Common myeloid progenitor, CD34-positive (primary cell): ENCODE measurements around the gene FADS6.

Experiments
- CTCF ChIA-PET: fragments of 350-600 bp; sonication (Branson Sonifier 250); formaldehyde crosslinking; loops from one replicate; lab custom pipeline; 2021; ENCODE audit warnings: antibody characterized with exemption; lab: Charles Lee
- POLR2A ChIA-PET: fragments of 350-600 bp; sonication (Branson Sonifier 250); formaldehyde crosslinking; loops from one replicate; lab custom pipeline; 2021; ENCODE audit warnings: antibody characterized with exemption; lab: Charles Lee
- DNase-seq, 3 donors: peaks; one replicate each; pipeline versions ENCODE4 v3.0.0 to v3.0.0-alpha.2; 2013
- H3K27ac ChIP-seq, 2 experiments: 1 replicate in 1 of 2; 2 replicates in 1 of 2; pipeline ENCODE4 v1.7.0; 2013; ENCODE audit warnings: inconsistent platforms in 2 of 2, low read length in 2 of 2, mild to moderate bottlenecking in 2 of 2, low read depth in 1 of 2, moderate library complexity in 1 of 2; ENCODE audit not compliant: severe bottlenecking in 2 of 2, insufficient read depth in 1 of 2, poor library complexity in 1 of 2
- H3K27me3 ChIP-seq, 5 experiments: replicated peaks in 2 of 5; 1 replicate in 3 of 5; 2 replicates in 2 of 5; pipeline versions ENCODE4 v1.6.1 to v1.7.0; 2013; ENCODE audit warnings: low read length in 4 of 5, mild to moderate bottlenecking in 2 of 5, moderate library complexity in 2 of 5, inconsistent platforms in 1 of 5; ENCODE audit not compliant: insufficient read depth in 5 of 5, control insufficient read depth in 4 of 5
- H3K36me3 ChIP-seq, 4 experiments: 1 replicate in 2 of 4; 2 replicates in 2 of 4; pipeline versions ENCODE4 v1.6.1 to v1.7.0; 2013; ENCODE audit warnings: low read length in 3 of 4, control low read depth in 1 of 4, mild to moderate bottlenecking in 1 of 4; ENCODE audit not compliant: control insufficient read depth in 4 of 4, insufficient read depth in 4 of 4
- H3K4me1 ChIP-seq, 4 experiments: 1 replicate in 3 of 4; 2 replicates in 1 of 4; pipeline versions ENCODE4 v1.6.1 to v1.7.1; 2013; ENCODE audit warnings: low read length in 3 of 4, mild to moderate bottlenecking in 3 of 4, control low read depth in 1 of 4, inconsistent platforms in 1 of 4, moderate library complexity in 1 of 4; ENCODE audit not compliant: control insufficient read depth in 4 of 4, insufficient read depth in 4 of 4; ENCODE audit errors: control extremely low read depth in 1 of 4
- H3K4me3 ChIP-seq, 7 experiments: 1 replicate in 4 of 7; 2 replicates in 3 of 7; pipeline versions ENCODE4 v1.5.1 to v1.7.0; 2013; ENCODE audit warnings: mild to moderate bottlenecking in 7 of 7, low read length in 6 of 7, moderate library complexity in 6 of 7, inconsistent platforms in 2 of 7, low read depth in 2 of 7, control low read depth in 1 of 7; ENCODE audit not compliant: insufficient read depth in 4 of 7, control insufficient read depth in 1 of 7; ENCODE audit errors: extremely low read depth in 1 of 7
- H3K9me3 ChIP-seq, 5 experiments: 1 replicate in 4 of 5; 2 replicates in 1 of 5; pipeline versions ENCODE4 v1.6.1 to v1.7.1; 2013; ENCODE audit warnings: low read length in 4 of 5, mild to moderate bottlenecking in 2 of 5, inconsistent platforms in 1 of 5, low read depth in 1 of 5, moderate library complexity in 1 of 5; ENCODE audit not compliant: control insufficient read depth in 4 of 5, insufficient read depth in 2 of 5; ENCODE audit errors: control extremely low read depth in 1 of 5
- WGBS: methylation state at CpG from one replicate; pipeline ENCODE4 v1.1.5; 2013; ENCODE audit not compliant: insufficient coverage; 5-methylcytosine and 5-hydroxymethylcytosine counted together

FADS6 gene

GRCh38 chr17:74903671-74904070 is 10.2 kb upstream of the FADS6 start:
- POLR2A ChIA-PET = interaction anchor here (0.6 kb wide), 1 partner anchor 23 kb away, joined by 3 read pairs; no protein-coding TSS in a partner anchor
- Histone ChIP-seq H3K27me3 (peaks cover 0 to 3% (median 0%) of the 10 kb centered on the region in 5 experiments), H3K27ac (no peak overlapping the region), H3K4me3 (no peak overlapping the region), H3K36me3 (no peaks in the 10 kb centered on the region), H3K9me3 (no peaks in the 10 kb centered on the region), H3K4me1 (peaks cover 0 to 18% (median 7%) of the 10 kb centered on the region in 4 experiments)
- WGBS = 91% methylated on average over 3 of the region's 6 CpGs
- CTCF ChIA-PET = interaction anchor here (1.0 kb wide), 1 partner anchor 13 kb away, joined by 4 read pairs; no protein-coding TSS in a partner anchor
- DNase-seq = no peak

GRCh38 chr17:74903034-74903433 is 9.6 kb upstream of the FADS6 start:
- no peaks in the 10 kb centered on the region for H3K36me3 ChIP-seq
- WGBS = 100% methylated on average over 1 of the region's 9 CpGs
- CTCF ChIA-PET = interaction anchor here (1.0 to 1.9 kb wide), 3 partner anchors 12 to 31 kb away, joined by 3 to 5 read pairs (median 4); no protein-coding TSS in a partner anchor

GRCh38 chr17:74901353-74902135 is 8.1 kb upstream of the FADS6 start:
- CTCF ChIA-PET = interaction anchor here (0.7 to 1.9 kb wide), 3 partner anchors 10 to 14 kb away, joined by 3 to 5 read pairs (median 4); no protein-coding TSS in a partner anchor
- POLR2A ChIA-PET = no interaction called here

More at GRCh38 chr17:74903034-74903433, 9.6 kb upstream of the FADS6 start:
- no peak overlapping the region for H3K4me3 ChIP-seq
- peak in 1 of 3 donors; percentile 24 for DNase-seq
- H3K9me3 ChIP-seq = no peaks in the 10 kb centered on the region
- POLR2A ChIA-PET = interaction anchor here (0.6 kb wide), 1 partner anchor 22 kb away, joined by 3 read pairs; no protein-coding TSS in a partner anchor
- peaks cover 0 to 18% (median 7%) of the 10 kb centered on the region in 4 experiments for H3K4me1 ChIP-seq
- H3K27ac ChIP-seq = no peak overlapping the region
- H3K27me3 ChIP-seq = peaks cover 0 to 3% (median 0%) of the 10 kb centered on the region in 5 experiments

GRCh38 chr17:74900208-74900607 is 6.8 kb upstream of the FADS6 start:
- Histone ChIP-seq H3K4me1 (peaks cover 0 to 18% (median 7%) of the 10 kb centered on the region in 4 experiments), H3K27ac (no peak overlapping the region), H3K4me3 (no peak overlapping the region), H3K27me3 (peaks cover 0 to 13% (median 7%) of the 10 kb centered on the region in 5 experiments), H3K9me3 (no peaks in the 10 kb centered on the region), H3K36me3 (no peaks in the 10 kb centered on the region)
- CTCF ChIA-PET = interaction anchor here (1.2 kb wide), 1 partner anchor 61 kb away, joined by 3 read pairs; no protein-coding TSS in a partner anchor
- POLR2A ChIA-PET = no interaction called here
- no peak for DNase-seq
- 100% methylated on average over 6 of the region's 8 CpGs for WGBS

More at GRCh38 chr17:74901353-74902135, 8.1 kb upstream of the FADS6 start:
- Histone ChIP-seq H3K27me3 (peaks cover 0 to 6% (median 2%) of the 10 kb centered on the region in 5 experiments), H3K27ac (no peak overlapping the region), H3K9me3 (no peaks in the 10 kb centered on the region), H3K4me1 (peaks cover 0 to 18% (median 7%) of the 10 kb centered on the region in 4 experiments), H3K4me3 (no peak overlapping the region), H3K36me3 (no peaks in the 10 kb centered on the region)
- DNase-seq = peak; percentile 34 to 69 (median 54)
- 33% methylated on average over 5 of the region's 14 CpGs for WGBS

- peaks cover 0 to 20% (median 9%) of the 10 kb centered on the region in 4 experiments for H3K4me1 ChIP-seq
- WGBS = 84% methylated on average over 11 of the region's 11 CpGs
- no peaks in the 10 kb centered on the region for H3K9me3 ChIP-seq
- H3K27ac ChIP-seq = no peak overlapping the region
- no peak overlapping the region for H3K4me3 ChIP-seq
- DNase-seq = no peak
- CTCF ChIA-PET = no interaction called here
- no peaks in the 10 kb centered on the region for H3K36me3 ChIP-seq
- POLR2A ChIA-PET = no interaction called here
- H3K27me3 ChIP-seq = peaks cover 0 to 30% (median 17%) of the 10 kb centered on the region in 5 experiments
These were observed 5.0 kb upstream of the FADS6 start for GRCh38 chr17:74898376-74898946.

- 41% methylated on average over 20 of the region's 22 CpGs for WGBS
- no peak for DNase-seq
- CTCF ChIA-PET = interaction anchor here (1.4 kb wide), 1 partner anchor 39 kb away, joined by 4 read pairs; no protein-coding TSS in a partner anchor
These were observed 671 bp upstream of the FADS6 start for GRCh38 chr17:74893936-74894671.

More at GRCh38 chr17:74893936-74894671, 671 bp upstream of the FADS6 start:
- no peak overlapping the region for H3K27ac ChIP-seq
- no peaks in the 10 kb centered on the region for H3K36me3 ChIP-seq
- H3K4me3 ChIP-seq = peak overlapping the region in 2 of 7 experiments; percentile 43 to 52
- H3K9me3 ChIP-seq = no peaks in the 10 kb centered on the region
- POLR2A ChIA-PET = interaction anchor here (0.5 kb wide), 1 partner anchor 83 kb away, joined by 5 read pairs; no protein-coding TSS in a partner anchor
- H3K27me3 ChIP-seq = peaks cover 0 to 53% (median 29%) of the 10 kb centered on the region in 5 experiments
- peaks cover 0 to 18% (median 7%) of the 10 kb centered on the region in 4 experiments for H3K4me1 ChIP-seq
